Measurements from ENCODE around the gene SREBF1.

SREBF1 gene

DNA sequence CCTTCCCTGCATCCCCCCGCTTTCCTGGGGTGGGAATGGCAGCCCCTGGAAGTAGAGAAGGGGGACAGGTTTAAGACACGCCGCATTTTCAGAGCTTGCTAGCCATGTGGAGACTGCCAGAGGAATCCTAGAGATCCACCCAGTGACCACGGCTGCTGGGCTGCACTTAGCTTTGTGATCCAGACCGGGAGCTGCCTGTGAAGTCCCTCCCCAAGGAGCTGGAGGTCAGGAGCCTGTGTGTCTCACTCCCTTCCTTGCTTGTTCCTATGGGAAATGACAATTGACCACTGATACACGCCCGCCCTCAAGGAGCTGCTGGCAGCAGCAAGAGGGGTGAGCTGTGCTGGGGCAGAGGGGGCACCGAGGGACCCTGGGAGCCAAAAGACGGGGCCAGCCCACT lies 73.7 kb downstream of the SREBF1 start:
- no peak for DNase-seq (ENCODE audit: low read depth, low spot score)

DNA sequence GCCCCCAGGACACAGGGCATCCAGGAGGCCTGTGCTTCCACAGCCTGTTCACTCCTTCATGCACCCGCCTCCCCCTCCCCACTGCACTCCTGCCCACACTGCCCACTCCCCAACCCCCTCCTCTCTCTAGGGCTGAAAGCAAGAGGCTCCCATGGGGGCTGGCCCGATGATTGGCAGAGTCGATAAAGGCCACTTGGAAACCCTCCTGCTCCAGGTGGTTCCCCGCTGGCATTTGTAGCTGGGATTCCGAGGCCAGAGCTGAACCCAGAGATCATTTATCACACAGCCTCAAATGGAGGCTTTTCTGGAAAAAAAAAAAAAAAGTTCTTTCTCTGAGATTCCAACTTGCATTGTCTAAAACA lies 74.1 kb downstream of the SREBF1 start:
- no peak for DNase-seq (ENCODE audit: low read depth, low spot score)
